Mesenchymal stem cell (in vitro differentiated cells and primary cell): ENCODE measurements around the gene MBOAT7.

Source experiments
- DNase-seq: peaks from one replicate; pipeline ENCODE4 v3.0.0-alpha.2; 2013
- H2AFZ ChIP-seq: one replicate; pipeline ENCODE4 v1.6.1; 2013; ENCODE audit warnings: low read depth, mild to moderate bottlenecking, control low read depth, inconsistent platforms, low read length, moderate library complexity
- H2AK5ac ChIP-seq: 2 replicates; pipeline ENCODE4 v1.6.1; 2013; ENCODE audit warnings: low read length, moderate library complexity, mild to moderate bottlenecking, inconsistent platforms; ENCODE audit not compliant: severe bottlenecking
- H2BK120ac ChIP-seq: one replicate; pipeline ENCODE4 v1.6.1; 2013; ENCODE audit warnings: low read depth, mild to moderate bottlenecking, inconsistent platforms, low read length, moderate library complexity
- H2BK12ac ChIP-seq, 2 experiments: one replicate each; pipeline ENCODE4 v1.6.1; 2013; ENCODE audit warnings: inconsistent platforms in 2 of 2, low read length in 2 of 2, mild to moderate bottlenecking in 2 of 2, moderate library complexity in 2 of 2, control low read depth in 1 of 2
- H2BK15ac ChIP-seq: one replicate; pipeline ENCODE4 v1.6.1; 2013; ENCODE audit warnings: mild to moderate bottlenecking, low read depth, inconsistent platforms; ENCODE audit not compliant: poor library complexity, severe bottlenecking
- H2BK5ac ChIP-seq: 2 replicates; pipeline ENCODE4 v1.6.1; 2013; ENCODE audit warnings: low read depth, mild to moderate bottlenecking, low read length, control low read depth, inconsistent platforms; ENCODE audit not compliant: poor library complexity, severe bottlenecking
- H3K14ac ChIP-seq, 2 experiments: one replicate each; pipeline ENCODE4 v1.6.1; 2013; ENCODE audit warnings: inconsistent platforms in 2 of 2, low read length in 2 of 2, control low read depth in 1 of 2, mild to moderate bottlenecking in 1 of 2, moderate library complexity in 1 of 2
- H3K18ac ChIP-seq, 2 experiments: one replicate each; pipeline ENCODE4 v1.6.1; 2013; ENCODE audit warnings: inconsistent platforms in 2 of 2, low read length in 2 of 2, control low read depth in 1 of 2, low read depth in 1 of 2, mild to moderate bottlenecking in 1 of 2
- H3K23ac ChIP-seq, 2 experiments: one replicate each; pipeline ENCODE4 v1.6.1; 2013; ENCODE audit warnings: inconsistent platforms in 2 of 2, low read length in 2 of 2, mild to moderate bottlenecking in 2 of 2, moderate library complexity in 2 of 2, control low read depth in 1 of 2
- H3K27ac ChIP-seq: 2 replicates; pipeline ENCODE4 v1.5.1; 2013; ENCODE audit warnings: mild to moderate bottlenecking, moderate library complexity, low read length, control low read depth, inconsistent platforms; ENCODE audit not compliant: poor library complexity, severe bottlenecking
- H3K27me3 ChIP-seq, 2 experiments: 2 replicates each; pipeline versions ENCODE4 v1.6.1 to v1.7.0; 2013; ENCODE audit warnings: low read length in 2 of 2, mild to moderate bottlenecking in 2 of 2, moderate library complexity in 2 of 2, control low read depth in 1 of 2, inconsistent platforms in 1 of 2; ENCODE audit not compliant: control insufficient read depth in 1 of 2, insufficient read depth in 1 of 2
- H3K36me3 ChIP-seq, 2 experiments: 2 replicates each; pipeline versions ENCODE4 v1.6.1 to v1.7.0; 2013; ENCODE audit warnings: low read length in 2 of 2, control low read depth in 1 of 2, inconsistent platforms in 1 of 2, low read depth in 1 of 2, mild to moderate bottlenecking in 1 of 2; ENCODE audit not compliant: insufficient read depth in 2 of 2, control insufficient read depth in 1 of 2
- H3K4ac ChIP-seq, 2 experiments: one replicate each; pipeline ENCODE4 v1.6.1; 2013; ENCODE audit warnings: inconsistent platforms in 2 of 2, low read length in 2 of 2, mild to moderate bottlenecking in 2 of 2, moderate library complexity in 2 of 2, control low read depth in 1 of 2, low read depth in 1 of 2
- H3K4me1 ChIP-seq: 2 replicates; pipeline ENCODE4 v1.6.1; 2013; ENCODE audit warnings: low read depth, low read length, control low read depth; ENCODE audit not compliant: control insufficient read depth, insufficient read depth
- H3K4me2 ChIP-seq: 2 replicates; pipeline ENCODE4 v1.6.1; 2013; ENCODE audit warnings: low read length, mild to moderate bottlenecking, inconsistent platforms; ENCODE audit not compliant: poor library complexity, severe bottlenecking
- H3K4me3 ChIP-seq, 2 experiments: 2 replicates each; pipeline versions ENCODE4 v1.5.1 to v1.7.0; 2013; ENCODE audit warnings: low read length in 2 of 2, mild to moderate bottlenecking in 2 of 2, control low read depth in 1 of 2, low read depth in 1 of 2; ENCODE audit not compliant: insufficient read depth in 1 of 2
- H3K79me1 ChIP-seq: replicated peaks from 2 replicates; pipeline ENCODE4 v1.6.1; 2013; ENCODE audit warnings: mild to moderate bottlenecking, control low read depth, low read length, inconsistent platforms; ENCODE audit not compliant: poor library complexity, severe bottlenecking
- H3K9ac ChIP-seq: 2 replicates; pipeline ENCODE4 v1.7.0; 2013; ENCODE audit warnings: mild to moderate bottlenecking, low read length, moderate library complexity
- H3K9me3 ChIP-seq: 2 replicates; pipeline ENCODE4 v1.7.0; 2013; ENCODE audit warnings: mild to moderate bottlenecking, low read length; ENCODE audit not compliant: control insufficient read depth
- H4K8ac ChIP-seq: one replicate; pipeline ENCODE4 v1.6.1; 2013; ENCODE audit warnings: inconsistent platforms, mild to moderate bottlenecking, low read length, moderate library complexity
- H4K91ac ChIP-seq: one replicate; pipeline ENCODE4 v1.6.1; 2013; ENCODE audit warnings: mild to moderate bottlenecking, low read length, inconsistent platforms
- WGBS: methylation state at CpG from one replicate; pipeline ENCODE4 v1.1.7; 2013; ENCODE audit warnings: mixed read lengths; 5-methylcytosine and 5-hydroxymethylcytosine counted together

MBOAT7 gene

GRCh38 chr19:54168174-54168917, 21.0 kb downstream of the MBOAT7 start:
- H3K4me2 ChIP-seq, result peak overlapping the region; percentile 10
- H3K9ac ChIP-seq, result no peak overlapping the region
- H2BK120ac ChIP-seq, result no peak overlapping the region
- H3K4ac ChIP-seq, result peak overlapping the region in 1 of 2 experiments; percentile 19
- no peak overlapping the region for H3K27ac ChIP-seq
- H4K8ac ChIP-seq, result peak overlapping the region; percentile 7
- peak overlapping the region in 1 of 2 experiments; percentile 97 for H3K23ac ChIP-seq
- H2BK5ac ChIP-seq, result no peak overlapping the region
- 38% methylated on average over 23 of the region's 25 CpGs for WGBS
- H3K36me3 ChIP-seq, result no peaks in the 10 kb centered on the region
- H3K4me1 ChIP-seq, result peaks cover 20% of the 10 kb centered on the region
- H4K91ac ChIP-seq, result no peak overlapping the region
- H3K4me3 ChIP-seq, result no peak overlapping the region
- H3K79me1 ChIP-seq, result no peaks in the 10 kb centered on the region
- H3K9me3 ChIP-seq, result no peaks in the 10 kb centered on the region
- no peak overlapping the region for H3K18ac ChIP-seq
- no peak overlapping the region for H2BK12ac ChIP-seq
- DNase-seq, result peak; percentile 84
- H3K14ac ChIP-seq, result peak overlapping the region in 1 of 2 experiments; percentile 77
- no peak overlapping the region for H2BK15ac ChIP-seq
- no peak overlapping the region for H2AK5ac ChIP-seq
- H3K27me3 ChIP-seq, result peaks cover 0 to 15% of the 10 kb centered on the region in 2 experiments
- no peak overlapping the region for H2AFZ ChIP-seq

DNA sequence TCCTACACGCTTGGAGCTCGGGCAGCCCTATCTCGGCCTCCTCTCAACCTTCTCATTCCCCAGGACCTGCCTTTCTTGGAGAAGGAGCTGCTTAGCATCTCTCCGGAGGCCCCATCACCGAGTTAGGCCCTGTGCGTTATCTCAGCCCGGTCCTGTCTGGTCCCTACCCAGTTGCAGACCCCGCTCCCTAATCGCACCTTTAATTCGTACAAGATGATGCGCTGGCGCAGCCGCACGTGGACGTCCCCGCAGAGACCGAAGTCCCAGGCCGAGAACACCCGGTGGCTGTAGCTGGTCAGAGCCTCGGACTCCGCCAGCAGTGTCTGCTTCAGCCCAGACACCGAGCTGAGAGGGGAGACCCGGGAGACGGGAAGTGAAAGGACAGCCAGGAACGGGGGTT, 24.2 kb downstream of the MBOAT7 start:
- no peak overlapping the region for H3K4ac ChIP-seq
- H3K18ac ChIP-seq, result no peak overlapping the region
- no peak overlapping the region for H2AFZ ChIP-seq
- no peaks in the 10 kb centered on the region for H3K9me3 ChIP-seq
- H3K27me3 ChIP-seq, result peaks cover 0 to 15% of the 10 kb centered on the region in 2 experiments
- H2BK12ac ChIP-seq, result no peak overlapping the region
- H4K91ac ChIP-seq, result no peak overlapping the region
- H2BK120ac ChIP-seq, result no peak overlapping the region
- H4K8ac ChIP-seq, result no peak overlapping the region
- no peak overlapping the region for H3K27ac ChIP-seq
- H2AK5ac ChIP-seq, result no peak overlapping the region
- DNase-seq, result no peak
- H3K4me2 ChIP-seq, result no peak overlapping the region
- WGBS, result 92% methylated on average over 25 of the region's 25 CpGs
- H3K14ac ChIP-seq, result no peak overlapping the region
- peaks cover 19% of the 10 kb centered on the region for H3K4me1 ChIP-seq
- H3K4me3 ChIP-seq, result no peak overlapping the region
- no peak overlapping the region for H2BK15ac ChIP-seq
- H3K79me1 ChIP-seq, result peaks cover 10% of the 10 kb centered on the region
- no peak overlapping the region for H3K23ac ChIP-seq
- no peaks in the 10 kb centered on the region for H3K36me3 ChIP-seq
- no peak overlapping the region for H3K9ac ChIP-seq
- H2BK5ac ChIP-seq, result no peak overlapping the region

DNA sequence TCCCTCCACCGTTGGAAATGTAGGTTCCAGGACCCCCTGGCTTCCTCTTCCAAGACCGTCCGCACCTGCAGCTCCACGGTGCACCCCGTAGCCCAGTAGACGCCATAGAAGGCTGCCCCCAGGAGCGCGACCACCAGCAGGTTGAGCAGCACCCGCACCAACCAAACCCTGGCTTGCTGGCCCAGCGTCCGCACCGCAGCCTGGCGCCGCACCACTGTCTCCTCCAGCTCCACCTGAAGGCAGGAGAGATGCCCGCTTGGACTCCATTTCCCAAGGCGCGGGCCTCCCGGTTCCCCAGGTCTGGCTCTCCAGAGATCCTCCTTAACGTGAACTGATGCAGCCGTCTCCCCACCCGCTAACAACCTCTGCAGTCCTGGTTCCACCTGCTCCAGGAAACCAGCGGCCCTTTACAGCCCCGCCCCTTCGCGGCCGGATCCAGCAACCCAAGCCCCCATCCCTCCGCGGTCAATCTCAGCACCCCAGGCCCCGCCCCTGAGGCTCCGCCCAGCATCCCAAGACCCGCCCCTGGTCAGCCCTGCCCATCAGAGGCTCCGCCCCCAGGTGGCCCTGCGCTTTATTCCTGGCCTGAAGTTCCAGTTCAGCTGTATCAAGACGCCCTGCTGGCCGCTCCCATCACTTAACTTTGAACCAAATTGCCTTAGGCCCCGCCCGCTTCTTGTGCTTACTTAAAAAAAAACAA, 24.9 kb downstream of the MBOAT7 start:
- H3K14ac ChIP-seq, result no peak overlapping the region
- peaks cover 20% of the 10 kb centered on the region for H3K4me1 ChIP-seq
- H3K27ac ChIP-seq, result no peak overlapping the region
- no peaks in the 10 kb centered on the region for H3K9me3 ChIP-seq
- no peak overlapping the region for H3K9ac ChIP-seq
- peak overlapping the region in 1 of 2 experiments; percentile 56 for H3K18ac ChIP-seq
- no peak overlapping the region for H2AFZ ChIP-seq
- no peak overlapping the region for H2AK5ac ChIP-seq
- H3K79me1 ChIP-seq, result peaks cover 10% of the 10 kb centered on the region
- H4K8ac ChIP-seq, result no peak overlapping the region
- no peak overlapping the region for H3K4ac ChIP-seq
- no peak overlapping the region for H2BK12ac ChIP-seq
- no peak overlapping the region for H3K23ac ChIP-seq
- no peak overlapping the region for H2BK120ac ChIP-seq
- peak overlapping the region; percentile 44 for H4K91ac ChIP-seq
- DNase-seq, result peak; percentile 54
- WGBS, result 13% methylated on average over 35 of the region's 37 CpGs
- H2BK15ac ChIP-seq, result no peak overlapping the region
- no peaks in the 10 kb centered on the region for H3K36me3 ChIP-seq
- no peak overlapping the region for H3K4me2 ChIP-seq
- no peak overlapping the region for H2BK5ac ChIP-seq
- H3K4me3 ChIP-seq, result peak overlapping the region in 1 of 2 experiments; percentile 53
- H3K27me3 ChIP-seq, result peaks cover 0 to 15% of the 10 kb centered on the region in 2 experiments

- H3K18ac ChIP-seq, result no peak overlapping the region
- WGBS, result 82% methylated on average over 14 of the region's 14 CpGs
- peaks cover 4 to 5% of the 10 kb centered on the region in 2 experiments for H3K36me3 ChIP-seq
- H3K79me1 ChIP-seq, result peaks cover 21% of the 10 kb centered on the region
- H3K9ac ChIP-seq, result no peak overlapping the region
- no peaks in the 10 kb centered on the region for H3K9me3 ChIP-seq
- no peak overlapping the region for H4K8ac ChIP-seq
- no peak overlapping the region for H2AFZ ChIP-seq
- peak overlapping the region in 1 of 2 experiments; percentile 73 for H3K4me3 ChIP-seq
- no peak overlapping the region for H2BK5ac ChIP-seq
- no peak overlapping the region for H3K23ac ChIP-seq
- no peak overlapping the region for H3K4me2 ChIP-seq
- no peak overlapping the region for H3K14ac ChIP-seq
- H2BK12ac ChIP-seq, result no peak overlapping the region
- peaks cover 25% of the 10 kb centered on the region for H3K4me1 ChIP-seq
- H3K4ac ChIP-seq, result no peak overlapping the region
- H3K27ac ChIP-seq, result no peak overlapping the region
- no peak overlapping the region for H2AK5ac ChIP-seq
- H2BK120ac ChIP-seq, result no peak overlapping the region
- no peak for DNase-seq
- no peak overlapping the region for H4K91ac ChIP-seq
- H3K27me3 ChIP-seq, result peaks cover 0 to 15% of the 10 kb centered on the region in 2 experiments
- no peak overlapping the region for H2BK15ac ChIP-seq
Observed at GRCh38 chr19:54162884-54163283, 26.5 kb downstream of the MBOAT7 start.
